Caco-2 (cell line): ENCODE measurements around the gene COMMD9. TPM values are rescaled to one million over a fixed set of nuclear protein-coding genes. Genes with fewer than 3 reads are reported as not detected.

Experiments
- BruUV-seq: library from RNA; stranded (reverse); fragments of 400-500 nt; replicated peaks from 2 replicates; lab custom pipeline; 2021; lab: Mats Ljungman, UMichigan
- CTCF ChIA-PET: fragments of 300-600 bp; sonication (Branson Sonifier 250); formaldehyde crosslinking; loops from one replicate; lab custom pipeline; 2022; ENCODE audit warnings: antibody characterized with exemption; lab: Charles Lee
- POLR2A ChIA-PET: fragments of 300-600 bp; sonication (Branson Sonifier 250); formaldehyde crosslinking; loops from one replicate; lab custom pipeline; 2022; ENCODE audit warnings: antibody characterized with exemption; lab: Charles Lee
- DNase-seq, 2 experiments: peaks; one replicate each; pipeline versions ENCODE4 v3.0.0 to v3.0.0-alpha.2; 2020 to 2022
- H3K27me3 ChIP-seq: replicated peaks from 2 replicates; pipeline ENCODE4 v1.6.0; 2011; ENCODE audit warnings: low read length; ENCODE audit not compliant: control insufficient read depth, insufficient read depth
- H3K36me3 ChIP-seq: 2 replicates; pipeline ENCODE4 v1.5.1; 2011; ENCODE audit warnings: low read length; ENCODE audit not compliant: control insufficient read depth, insufficient read depth
- H3K4me1 ChIP-seq: fragments of 250-450 bp; sonication (Bioruptor Pico); 2 replicates; pipeline ENCODE4 v1.5.1; 2020; ENCODE audit warnings: mild to moderate bottlenecking
- H3K4me3 ChIP-seq: 2 replicates; pipeline ENCODE4 v1.5.1; 2011; ENCODE audit warnings: low read depth, mild to moderate bottlenecking, control low read depth, low read length
- H3K9me3 ChIP-seq: fragments of 250-450 bp; sonication (Bioruptor Pico); 2 replicates; pipeline ENCODE4 v1.5.1; 2020; ENCODE audit warnings: mild to moderate bottlenecking, moderate library complexity
- H3K27ac Mint-ChIP-seq: one replicate; pipeline ENCODE4 v1.8.0; 2022; ENCODE audit warnings: mixed read lengths; ENCODE audit not compliant: unreplicated experiment
- H3K27me3 Mint-ChIP-seq: one replicate; pipeline ENCODE4 v1.8.0; 2022; ENCODE audit warnings: mixed read lengths; ENCODE audit not compliant: insufficient read depth, unreplicated experiment
- H3K36me3 Mint-ChIP-seq: one replicate; pipeline ENCODE4 v1.8.0; 2022; ENCODE audit warnings: mild to moderate bottlenecking, mixed read lengths; ENCODE audit not compliant: insufficient read depth, unreplicated experiment
- H3K4me1 Mint-ChIP-seq: one replicate; pipeline ENCODE4 v1.8.0; 2022; ENCODE audit warnings: low read depth, mixed read lengths; ENCODE audit not compliant: unreplicated experiment
- H3K4me3 Mint-ChIP-seq: one replicate; pipeline ENCODE4 v1.8.0; 2022; ENCODE audit warnings: mild to moderate bottlenecking, moderate library complexity, mixed read lengths; ENCODE audit not compliant: unreplicated experiment
- H3K9me3 Mint-ChIP-seq: one replicate; pipeline ENCODE4 v1.8.0; 2022; ENCODE audit warnings: mixed read lengths; ENCODE audit not compliant: unreplicated experiment
- intact Hi-C: fragments of 100-400 bp; cut with micrococcal nuclease; formaldehyde crosslinking; loops from one replicate; pipeline ENCODE4 v1.10.0; 2022; ENCODE audit not compliant: unreplicated experiment
- total RNA-seq: library from RNA; stranded (reverse); gene quantifications from 2 replicates; pipeline ENCODE4 v1.2.3, GENCODE V29; 2022
- TF ChIP-seq, protein P1 (sequence below), 2 experiments: fragments of 200-600 bp in 1 of 2; IDR thresholded peaks; 1 replicate in 1 of 2; 2 replicates in 1 of 2; pipeline versions ENCODE4 v1.5.1 to v1.8.0; 2011 to 2022; ENCODE audit warnings: antibody characterized with exemption in 1 of 2, control low read depth in 1 of 2, inconsistent platforms in 1 of 2, low read depth in 1 of 2, low read length in 1 of 2, mild to moderate bottlenecking in 1 of 2, moderate library complexity in 1 of 2; ENCODE audit not compliant: insufficient read depth in 1 of 2, severe bottlenecking in 1 of 2, unreplicated experiment in 1 of 2

COMMD9 gene
- total RNA-seq, 1 experiment from 2014 or later = 46.9 TPM

DNA sequence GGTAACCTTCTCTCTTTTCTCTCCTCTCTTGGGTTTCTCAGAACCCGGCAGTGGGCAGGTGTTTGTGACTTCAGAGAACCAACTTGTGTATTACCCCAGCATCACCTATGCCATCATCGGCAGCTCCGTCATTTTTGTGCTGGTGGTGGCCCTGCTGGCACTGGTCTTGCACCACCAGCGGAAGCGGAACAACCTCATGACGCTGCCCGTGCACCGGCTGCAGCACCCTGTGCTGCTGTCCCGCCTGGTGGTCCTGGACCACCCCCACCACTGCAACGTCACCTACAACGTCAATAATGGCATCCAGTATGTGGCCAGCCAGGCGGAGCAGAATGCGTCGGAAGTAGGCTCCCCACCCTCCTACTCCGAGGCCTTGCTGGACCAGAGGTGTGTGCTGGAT lies 62.2 kb downstream of the COMMD9 start:
- Histone ChIP-seq H3K27me3 (no peaks in the 10 kb centered on the region), H3K4me3 (no peak overlapping the region), H3K4me1 (no peaks in the 10 kb centered on the region), H3K9me3 (no peaks in the 10 kb centered on the region), H3K36me3 (no peaks in the 10 kb centered on the region)
- DNase-seq = no peak
- no peak overlapping the region for H3K27ac Mint-ChIP-seq
- TF ChIP-seq, protein P1, sequence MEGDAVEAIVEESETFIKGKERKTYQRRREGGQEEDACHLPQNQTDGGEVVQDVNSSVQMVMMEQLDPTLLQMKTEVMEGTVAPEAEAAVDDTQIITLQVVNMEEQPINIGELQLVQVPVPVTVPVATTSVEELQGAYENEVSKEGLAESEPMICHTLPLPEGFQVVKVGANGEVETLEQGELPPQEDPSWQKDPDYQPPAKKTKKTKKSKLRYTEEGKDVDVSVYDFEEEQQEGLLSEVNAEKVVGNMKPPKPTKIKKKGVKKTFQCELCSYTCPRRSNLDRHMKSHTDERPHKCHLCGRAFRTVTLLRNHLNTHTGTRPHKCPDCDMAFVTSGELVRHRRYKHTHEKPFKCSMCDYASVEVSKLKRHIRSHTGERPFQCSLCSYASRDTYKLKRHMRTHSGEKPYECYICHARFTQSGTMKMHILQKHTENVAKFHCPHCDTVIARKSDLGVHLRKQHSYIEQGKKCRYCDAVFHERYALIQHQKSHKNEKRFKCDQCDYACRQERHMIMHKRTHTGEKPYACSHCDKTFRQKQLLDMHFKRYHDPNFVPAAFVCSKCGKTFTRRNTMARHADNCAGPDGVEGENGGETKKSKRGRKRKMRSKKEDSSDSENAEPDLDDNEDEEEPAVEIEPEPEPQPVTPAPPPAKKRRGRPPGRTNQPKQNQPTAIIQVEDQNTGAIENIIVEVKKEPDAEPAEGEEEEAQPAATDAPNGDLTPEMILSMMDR (IDR thresholded peaks at IDR 0.05; ENCODE audit: insufficient read depth in 1 of 2, low read depth in 1 of 2, low read length in 1 of 2, severe bottlenecking in 1 of 2, unreplicated experiment in 1 of 2) = no peak
- H3K4me1 Mint-ChIP-seq = no peaks in the 10 kb centered on the region
- H3K36me3 Mint-ChIP-seq = peaks cover 5% of the 10 kb centered on the region
- H3K9me3 Mint-ChIP-seq = no peaks in the 10 kb centered on the region
- no TSS peak for BruUV-seq
- no peak overlapping the region for H3K4me3 Mint-ChIP-seq
- intact Hi-C loops = no loop called here
- POLR2A ChIA-PET = no interaction called here
- H3K27me3 Mint-ChIP-seq = no peaks in the 10 kb centered on the region
- CTCF ChIA-PET = no interaction called here

DNA sequence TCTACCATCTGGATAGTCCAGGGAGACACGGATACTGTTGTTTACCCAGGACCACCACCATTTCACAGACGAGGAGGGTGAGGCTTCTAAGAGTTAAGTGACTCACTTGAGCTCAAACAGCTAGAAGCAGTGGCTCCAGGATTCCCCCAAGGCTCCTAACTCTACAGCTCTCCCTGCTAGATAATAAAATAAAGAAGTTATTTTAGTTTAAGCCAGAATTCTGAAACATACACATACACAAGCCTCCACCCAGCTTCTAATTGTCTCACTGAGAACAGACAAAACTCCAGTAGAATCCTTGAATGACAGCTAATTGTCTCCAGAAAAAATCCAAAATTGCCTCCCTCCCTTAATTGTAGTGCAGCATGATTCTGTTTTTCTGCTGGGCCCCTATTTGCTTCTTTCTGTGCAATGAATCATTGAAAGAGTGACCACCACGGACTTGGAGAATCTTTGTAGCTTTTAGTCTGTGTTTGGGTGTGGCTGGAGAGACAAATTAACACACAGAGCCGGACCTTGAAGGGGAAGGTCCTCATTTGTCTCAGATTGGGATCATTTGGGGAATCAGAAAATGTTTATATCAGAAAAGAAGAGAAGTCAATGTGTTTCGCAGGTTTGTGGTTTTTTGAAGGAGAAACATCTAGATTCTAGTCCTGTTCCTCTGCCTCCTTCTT lies 64.9 kb downstream of the COMMD9 start:
- Mint-ChIP-seq H3K27me3 (no peaks in the 10 kb centered on the region), H3K27ac (no peak overlapping the region), H3K9me3 (no peaks in the 10 kb centered on the region), H3K4me1 (no peaks in the 10 kb centered on the region), H3K4me3 (no peak overlapping the region), H3K36me3 (peaks cover 5% of the 10 kb centered on the region)
- Histone ChIP-seq H3K27me3 (no peaks in the 10 kb centered on the region), H3K36me3 (no peaks in the 10 kb centered on the region), H3K4me3 (no peak overlapping the region), H3K4me1 (no peaks in the 10 kb centered on the region), H3K9me3 (no peaks in the 10 kb centered on the region)
- TF ChIP-seq, protein P1 (IDR thresholded peaks at IDR 0.05; ENCODE audit: insufficient read depth in 1 of 2, low read depth in 1 of 2, low read length in 1 of 2, severe bottlenecking in 1 of 2, unreplicated experiment in 1 of 2) = no peak
- ChIA-PET POLR2A (no interaction called here), CTCF (no interaction called here)
- no peak for DNase-seq
- BruUV-seq = no TSS peak
- intact Hi-C loops = no loop called here

DNA sequence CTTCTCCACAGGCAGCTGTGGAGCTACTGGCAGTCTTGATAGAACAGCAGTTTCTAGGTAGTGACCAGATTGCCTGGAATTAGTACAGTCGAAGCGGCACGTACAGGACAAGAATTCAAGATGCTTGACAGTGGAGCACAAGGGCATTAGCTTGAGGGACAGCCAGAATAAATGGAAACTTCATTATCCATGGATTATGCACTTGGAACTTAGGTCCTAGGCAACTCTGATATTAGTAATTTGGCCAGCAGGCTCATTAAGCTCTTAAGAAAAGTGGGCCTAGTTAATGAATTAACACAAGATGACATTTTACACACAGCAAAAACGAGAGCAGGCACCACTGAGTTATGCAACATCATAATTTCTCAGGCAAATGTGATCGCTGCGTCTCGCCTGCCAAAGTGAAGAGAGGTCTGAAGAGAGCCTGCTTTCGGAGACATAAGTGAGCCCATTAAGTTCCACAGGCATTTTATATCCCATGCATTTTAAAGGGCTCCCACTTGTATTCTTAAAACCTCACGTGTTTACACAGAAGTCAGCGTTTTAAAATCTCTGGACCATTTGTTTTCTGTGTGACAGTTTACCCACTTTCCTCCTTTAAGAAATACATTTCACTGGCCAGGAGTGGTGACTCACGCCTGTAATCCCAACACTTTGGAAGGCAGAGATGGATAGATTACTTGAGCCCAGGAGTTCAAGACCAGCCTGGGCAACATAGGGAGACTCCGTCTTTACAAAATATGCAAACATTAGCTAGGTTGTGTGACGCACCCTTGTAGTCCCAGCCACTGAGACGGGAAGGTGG lies 66.2 kb downstream of the COMMD9 start:
- intact Hi-C loops = no loop called here
- no peak overlapping the region for H3K4me3 Mint-ChIP-seq
- Histone ChIP-seq H3K27me3 (no peaks in the 10 kb centered on the region), H3K9me3 (no peaks in the 10 kb centered on the region), H3K4me1 (no peaks in the 10 kb centered on the region), H3K4me3 (no peak overlapping the region), H3K36me3 (no peaks in the 10 kb centered on the region)
- ChIA-PET CTCF (no interaction called here), POLR2A (no interaction called here)
- no TSS peak for BruUV-seq
- no peaks in the 10 kb centered on the region for H3K4me1 Mint-ChIP-seq
- H3K9me3 Mint-ChIP-seq = no peaks in the 10 kb centered on the region
- no peak overlapping the region for H3K27ac Mint-ChIP-seq
- no peaks in the 10 kb centered on the region for H3K27me3 Mint-ChIP-seq
- DNase-seq = no peak
- TF ChIP-seq, protein P1 (IDR thresholded peaks at IDR 0.05; ENCODE audit: insufficient read depth in 1 of 2, low read depth in 1 of 2, low read length in 1 of 2, severe bottlenecking in 1 of 2, unreplicated experiment in 1 of 2) = no peak
- H3K36me3 Mint-ChIP-seq = no peaks in the 10 kb centered on the region

Other genes starting within 250 kb of the COMMD9 start
- 0.12 TPM in 1 of 2 replicates, not detected in the other for gene PRR5L, start 6.9 kb upstream of the COMMD9 start, total RNA-seq
- 10.9 and 12.7 TPM in 2 replicates for gene TRAF6, start 220.8 kb upstream of the COMMD9 start, total RNA-seq